H9 (cell line): ENCODE data around the gene FAM47A. TPM values are rescaled to one million over a fixed set of nuclear protein-coding genes. Genes with fewer than 3 reads are reported as not detected.

ENCODE experiments used
- DNase-seq: peaks from one replicate; pipeline ENCODE4 v3.0.0-alpha.2; 2017
- H2AFZ ChIP-seq: one replicate; pipeline ENCODE4 v1.6.1; 2013; ENCODE audit warnings: mild to moderate bottlenecking, low read length, control low read depth, moderate library complexity
- H2AK5ac ChIP-seq: 2 replicates; pipeline ENCODE4 v1.6.1; 2013; ENCODE audit warnings: low read length, control low read depth, mixed read lengths; ENCODE audit not compliant: insufficient read length
- H2BK120ac ChIP-seq: one replicate; pipeline ENCODE4 v1.6.1; 2013; ENCODE audit warnings: low read depth, mild to moderate bottlenecking, low read length, control low read depth, inconsistent platforms; ENCODE audit not compliant: poor library complexity, severe bottlenecking
- H2BK12ac ChIP-seq: 2 replicates; pipeline ENCODE4 v1.6.1; 2013; ENCODE audit warnings: low read length, control low read depth, mixed read lengths, low read depth; ENCODE audit not compliant: insufficient read length
- H2BK15ac ChIP-seq: 2 replicates; pipeline ENCODE4 v1.6.1; 2013; ENCODE audit warnings: low read depth, low read length, control low read depth
- H2BK20ac ChIP-seq: one replicate; pipeline ENCODE4 v1.6.1; 2013; ENCODE audit warnings: low read depth, mild to moderate bottlenecking, low read length, control low read depth, inconsistent platforms; ENCODE audit not compliant: poor library complexity, severe bottlenecking
- H2BK5ac ChIP-seq: 2 replicates; pipeline ENCODE4 v1.6.1; 2013; ENCODE audit warnings: low read length, control low read depth, mixed read lengths; ENCODE audit not compliant: insufficient read length
- H3K14ac ChIP-seq: 2 replicates; pipeline ENCODE4 v1.6.1; 2013; ENCODE audit warnings: low read length, control low read depth; ENCODE audit not compliant: insufficient read depth
- H3K18ac ChIP-seq: 2 replicates; pipeline ENCODE4 v1.6.1; 2013; ENCODE audit warnings: low read depth, mild to moderate bottlenecking, mixed read lengths, low read length, control low read depth; ENCODE audit not compliant: insufficient read length
- H3K23ac ChIP-seq: 2 replicates; pipeline ENCODE4 v1.6.1; 2013; ENCODE audit warnings: low read length, control low read depth, mixed read lengths, low read depth; ENCODE audit not compliant: insufficient read length
- H3K23me2 ChIP-seq: 2 replicates; pipeline ENCODE4 v1.6.1; 2013; ENCODE audit warnings: low read depth, mild to moderate bottlenecking, mixed read lengths, low read length, control low read depth; ENCODE audit not compliant: insufficient read length, poor library complexity, severe bottlenecking
- H3K27ac ChIP-seq: 2 replicates; pipeline ENCODE4 v1.5.1; 2013; ENCODE audit warnings: low read length, control low read depth, mixed read lengths, low read depth; ENCODE audit not compliant: insufficient read length
- H3K27me3 ChIP-seq: 2 replicates; pipeline ENCODE4 v1.6.1; 2013; ENCODE audit warnings: low read length, control low read depth, inconsistent platforms; ENCODE audit not compliant: insufficient read depth
- H3K4ac ChIP-seq: 2 replicates; pipeline ENCODE4 v1.6.1; 2013; ENCODE audit warnings: low read depth, mild to moderate bottlenecking, control low read depth, inconsistent platforms, low read length, moderate library complexity
- H3K4me1 ChIP-seq: 2 replicates; pipeline ENCODE4 v1.6.1; 2013; ENCODE audit warnings: low read length, control low read depth, inconsistent platforms; ENCODE audit not compliant: insufficient read depth
- H3K4me2 ChIP-seq: 2 replicates; pipeline ENCODE4 v1.6.1; 2013; ENCODE audit warnings: low read length, control low read depth, mixed read lengths; ENCODE audit not compliant: insufficient read length, insufficient read depth
- H3K56ac ChIP-seq: 2 replicates; pipeline ENCODE4 v1.6.1; 2013; ENCODE audit warnings: low read depth, mild to moderate bottlenecking, mixed read lengths, low read length, control low read depth; ENCODE audit not compliant: insufficient read length
- H3K79me1 ChIP-seq: 2 replicates; pipeline ENCODE4 v1.6.1; 2013; ENCODE audit warnings: low read depth, mild to moderate bottlenecking, moderate library complexity, low read length, control low read depth, inconsistent platforms; ENCODE audit not compliant: insufficient read depth, poor library complexity, severe bottlenecking
- H3K79me2 ChIP-seq: 2 replicates; pipeline ENCODE4 v1.6.1; 2013; ENCODE audit warnings: low read length, control low read depth, inconsistent platforms; ENCODE audit not compliant: insufficient read depth
- H3K9ac ChIP-seq: 2 replicates; pipeline ENCODE4 v1.6.1; 2013; ENCODE audit warnings: low read length, control low read depth, mixed read lengths; ENCODE audit not compliant: insufficient read length; ENCODE audit errors: extremely low read depth
- H3K9me3 ChIP-seq: one replicate; pipeline ENCODE4 v1.6.1; 2013; ENCODE audit warnings: low read depth, low read length, inconsistent platforms; ENCODE audit not compliant: control insufficient read depth
- H3T11ph ChIP-seq: one replicate; pipeline ENCODE4 v1.6.1; 2013; ENCODE audit warnings: mild to moderate bottlenecking, low read length, control low read depth, inconsistent platforms
- H4K20me1 ChIP-seq: one replicate; pipeline ENCODE4 v1.6.1; 2013; ENCODE audit not compliant: control insufficient read depth, insufficient read length, insufficient read depth
- H4K5ac ChIP-seq: 2 replicates; pipeline ENCODE4 v1.6.1; 2013; ENCODE audit warnings: low read depth, mild to moderate bottlenecking, mixed read lengths, low read length, control low read depth; ENCODE audit not compliant: insufficient read length
- H4K8ac ChIP-seq: replicated peaks from 2 replicates; pipeline ENCODE4 v1.6.1; 2013; ENCODE audit warnings: low read length, control low read depth, mixed read lengths, low read depth; ENCODE audit not compliant: insufficient read length
- H4K91ac ChIP-seq: 2 replicates; pipeline ENCODE4 v1.6.1; 2013; ENCODE audit warnings: low read depth, mild to moderate bottlenecking, moderate library complexity, mixed read lengths, low read length, control low read depth; ENCODE audit not compliant: insufficient read length
- H3K27ac Mint-ChIP-seq, 3 experiments: 2 replicates in 2 of 3; 3 replicates in 1 of 3; pipeline ENCODE4 v1.8.0; 2020 to 2021; ENCODE audit warnings: mixed read lengths in 3 of 3, mild to moderate bottlenecking in 1 of 3, moderate library complexity in 1 of 3
- H3K27me3 Mint-ChIP-seq: 2 replicates; pipeline ENCODE4 v1.8.0; 2021; ENCODE audit warnings: low read depth, mild to moderate bottlenecking, moderate library complexity, mixed read lengths
- H3K36me3 Mint-ChIP-seq, 3 experiments: 2 replicates in 2 of 3; 3 replicates in 1 of 3; pipeline ENCODE4 v1.8.0; 2020 to 2021; ENCODE audit warnings: low read depth in 3 of 3, mixed read lengths in 3 of 3; ENCODE audit not compliant: insufficient read depth in 1 of 3
- H3K4me1 Mint-ChIP-seq, 2 experiments: 2 replicates each; pipeline ENCODE4 v1.8.0; 2020; ENCODE audit warnings: mixed read lengths in 2 of 2
- H3K4me3 Mint-ChIP-seq, 2 experiments: 2 replicates in 1 of 2; 3 replicates in 1 of 2; pipeline ENCODE4 v1.8.0; 2020 to 2021; ENCODE audit warnings: mild to moderate bottlenecking in 2 of 2, mixed read lengths in 2 of 2, moderate library complexity in 1 of 2
- H3K9me3 Mint-ChIP-seq, 2 experiments: 2 replicates in 1 of 2; 3 replicates in 1 of 2; pipeline ENCODE4 v1.8.0; 2020; ENCODE audit warnings: mild to moderate bottlenecking in 2 of 2, mixed read lengths in 2 of 2, moderate library complexity in 1 of 2
- CTCF ChIP-seq: fragments of 200-600 bp; sonication (generic); conservative IDR thresholded peaks from 3 replicates; pipeline ENCODE4 v1.8.0; 2021; ENCODE audit warnings: antibody characterized with exemption, mild to moderate bottlenecking
- WGBS: extraction: QIAGEN DNeasy Blood & Tissue Kit; methylation state at CpG from one replicate; pipeline ENCODE4 v1.1.7; 2013; ENCODE audit warnings: missing lambda C conversion rate, low lambda C conversion rate, mixed read lengths; ENCODE audit not compliant: insufficient read length; ENCODE audit errors: extremely low coverage; 5-methylcytosine and 5-hydroxymethylcytosine counted together
- total RNA-seq: library from RNA; stranded (reverse); gene quantifications from 2 replicates; pipeline ENCODE4 v1.2.1, GENCODE V29; 2021

Gene FAM47A
- total RNA-seq, 1 experiment from 2014 or later: not detected

GRCh38 chrX:34130501-34130900, 1.6 kb downstream of the FAM47A start:
- no peaks in the 10 kb centered on the region for H3K23me2 ChIP-seq
- no CpG with 5 or more reads among the region's 29 CpGs for WGBS
- H2BK120ac ChIP-seq: no peak overlapping the region
- no peaks in the 10 kb centered on the region for H3K9me3 ChIP-seq
- no peaks in the 10 kb centered on the region for H3K4me1 Mint-ChIP-seq
- H2AFZ ChIP-seq: no peak overlapping the region
- no peak overlapping the region for H2BK12ac ChIP-seq
- no peak overlapping the region for H4K91ac ChIP-seq
- no peaks in the 10 kb centered on the region for H3K27me3 ChIP-seq
- H3K4ac ChIP-seq: no peak overlapping the region
- no peak overlapping the region for H3K27ac Mint-ChIP-seq
- H4K5ac ChIP-seq: no peak overlapping the region
- no peaks in the 10 kb centered on the region for H3K79me1 ChIP-seq
- H2BK5ac ChIP-seq: no peak overlapping the region
- no peak overlapping the region for H3K4me2 ChIP-seq
- H3K4me1 ChIP-seq: no peaks in the 10 kb centered on the region
- no peak overlapping the region for H3K56ac ChIP-seq
- H3K9me3 Mint-ChIP-seq: peaks cover 18 to 63% of the 10 kb centered on the region in 2 experiments
- no peak overlapping the region for H2BK20ac ChIP-seq
- H3K27me3 Mint-ChIP-seq: peaks cover 2% of the 10 kb centered on the region; the same call in 1 of the 2 replicates
- peaks cover 0 to 8% (median 8%) of the 10 kb centered on the region in 3 experiments; a peak in 4 of 7 replicates for H3K36me3 Mint-ChIP-seq
- H3K79me2 ChIP-seq: no peaks in the 10 kb centered on the region
- no peak overlapping the region for H3K4me3 Mint-ChIP-seq
- no peak overlapping the region for H3K23ac ChIP-seq
- H3K18ac ChIP-seq: no peak overlapping the region
- H3K14ac ChIP-seq: no peak overlapping the region
- H3T11ph ChIP-seq: no peak overlapping the region
- DNase-seq: no peak
- no peak for TF ChIP-seq CTCF
- no peak overlapping the region for H2AK5ac ChIP-seq
- H3K27ac ChIP-seq: no peak overlapping the region
- no peak overlapping the region for H4K8ac ChIP-seq
- H4K20me1 ChIP-seq: no peaks in the 10 kb centered on the region
- H2BK15ac ChIP-seq: no peak overlapping the region
- no peak overlapping the region for H3K9ac ChIP-seq
